ENCODE measurements around the gene NLGN1. TPM values are rescaled to one million over a fixed set of nuclear protein-coding genes. Genes with fewer than 3 reads are reported as not detected.

NLGN1 gene
- total and polyA plus RNA-seq, 8 donors, result 3.1 to 11.9 (median 8.0) TPM

- no peak for TF ChIP-seq CTCF (IDR thresholded peaks at IDR 0.05)
- Histone ChIP-seq H3K9me3 (peaks cover 0 to 2% of the 10 kb centered on the region in 2 donors), H3K27me3 (no peaks in the 10 kb centered on the region), H3K36me3 (no peaks in the 10 kb centered on the region), H3K4me3 (no peak overlapping the region), H3K4me1 (no peaks in the 10 kb centered on the region), H3K27ac (no peak overlapping the region)
- no peak for DNase-seq
- intact Hi-C loops (cut with DNase I), result no loop called here
- no peak for ATAC-seq
Measured at GRCh38 chr3:174215456-174215855, 817.9 kb downstream of the NLGN1 start.

GRCh38 chr3:174216019-174216418, 818.5 kb downstream of the NLGN1 start:
- Histone ChIP-seq H3K36me3 (no peaks in the 10 kb centered on the region), H3K27ac (no peak overlapping the region), H3K4me1 (no peaks in the 10 kb centered on the region), H3K27me3 (no peaks in the 10 kb centered on the region), H3K9me3 (peaks cover 0 to 2% of the 10 kb centered on the region in 2 donors), H3K4me3 (no peak overlapping the region)
- no peak for TF ChIP-seq CTCF (IDR thresholded peaks at IDR 0.05)
- ATAC-seq (no peak), DNase-seq (no peak)
- intact Hi-C loops (cut with DNase I), result no loop called here

GRCh38 chr3:174216946-174217718, 819.6 kb downstream of the NLGN1 start:
- no peak overlapping the region for H3K4me3 ChIP-seq
- no peaks in the 10 kb centered on the region for H3K27me3 ChIP-seq
- intact Hi-C loops (cut with DNase I), result no loop called here
- ATAC-seq, result no peak
- no peaks in the 10 kb centered on the region for H3K4me1 ChIP-seq
- H3K27ac ChIP-seq, result no peak overlapping the region
- H3K36me3 ChIP-seq, result no peaks in the 10 kb centered on the region
- no peaks in the 10 kb centered on the region for H3K9me3 ChIP-seq
- DNase-seq, result no peak
- TF ChIP-seq CTCF (IDR thresholded peaks at IDR 0.05), result no peak

GRCh38 chr3:174218016-174218415, 820.5 kb downstream of the NLGN1 start:
- Histone ChIP-seq H3K4me1 (no peaks in the 10 kb centered on the region), H3K27ac (no peak overlapping the region), H3K36me3 (no peaks in the 10 kb centered on the region), H3K27me3 (no peaks in the 10 kb centered on the region), H3K4me3 (no peak overlapping the region), H3K9me3 (no peaks in the 10 kb centered on the region)
- intact Hi-C loops (cut with DNase I), result no loop called here
- DNase-seq (no peak), ATAC-seq (no peak)
- no peak for TF ChIP-seq CTCF (IDR thresholded peaks at IDR 0.05)

- no peak overlapping the region for H3K27ac ChIP-seq
- no peaks in the 10 kb centered on the region for H3K4me1 ChIP-seq
- DNase-seq (no peak), ATAC-seq (no peak)
- no peaks in the 10 kb centered on the region for H3K36me3 ChIP-seq
- no peak overlapping the region for H3K4me3 ChIP-seq
- no peaks in the 10 kb centered on the region for H3K9me3 ChIP-seq
- no peak for TF ChIP-seq CTCF (IDR thresholded peaks at IDR 0.05)
- H3K27me3 ChIP-seq, result no peaks in the 10 kb centered on the region
- intact Hi-C loops (cut with DNase I), result no loop called here
Measured at GRCh38 chr3:174219738-174220137, 822.2 kb downstream of the NLGN1 start.
